Effector CD8-positive, alpha-beta T cell (primary cell): Measurements from ENCODE around the gene GMDS.

ENCODE experiments used
- DNase-seq: peaks from one replicate; lab custom pipeline; 2025; lab: John Stamatoyannopoulos, UW
- total RNA-seq, 4 experiments: gene quantifications; one replicate each; lab custom pipeline; 2026; lab: John Stamatoyannopoulos, UW

Gene GMDS
- total RNA-seq, result 5.3 to 17.0 (median 9.2) reads per million in 4 experiments

GRCh38 chr6:2245103-2245876 lies at the start of gene GMDS:
Gene GMDS (minus strand): TSS chr6:2245605.
- peak; percentile 70 for DNase-seq

- DNase-seq, result no peak
These were observed 40.1 kb upstream of the GMDS start for GRCh38 chr6:2285510-2285909.

- no peak for DNase-seq
These were observed 30.5 kb upstream of the GMDS start for GRCh38 chr6:2275892-2276242.

- DNase-seq, result no peak
These were observed 29.8 kb upstream of the GMDS start for GRCh38 chr6:2274981-2275891.

- DNase-seq, result no peak
These were observed 27.3 kb upstream of the GMDS start for GRCh38 chr6:2272696-2273095.

- no peak for DNase-seq
These were observed 24.6 kb upstream of the GMDS start for GRCh38 chr6:2270054-2270453.

GRCh38 chr6:2266841-2267240 lies 21.4 kb upstream of the GMDS start:
- no peak for DNase-seq

- no peak for DNase-seq
These were observed 20.8 kb upstream of the GMDS start for GRCh38 chr6:2266031-2266795.

GRCh38 chr6:2264932-2265331 lies 19.5 kb upstream of the GMDS start:
- DNase-seq, result no peak

GRCh38 chr6:2263896-2264295 lies 18.5 kb upstream of the GMDS start:
- no peak for DNase-seq

- no peak for DNase-seq
These were observed 14.2 kb upstream of the GMDS start for GRCh38 chr6:2259574-2259973.

- DNase-seq, result no peak
These were observed 13.6 kb upstream of the GMDS start for GRCh38 chr6:2259002-2259494.

- DNase-seq, result no peak
These were observed 12.7 kb upstream of the GMDS start for GRCh38 chr6:2258112-2258511.

- DNase-seq, result no peak
These were observed 12.0 kb upstream of the GMDS start for GRCh38 chr6:2257363-2257762.

GRCh38 chr6:2254747-2255146 lies 9.3 kb upstream of the GMDS start:
- DNase-seq, result no peak

GRCh38 chr6:2249126-2249525 lies 3.7 kb upstream of the GMDS start:
- no peak for DNase-seq

GRCh38 chr6:2247664-2248063 lies 2.3 kb upstream of the GMDS start:
- no peak for DNase-seq

GRCh38 chr6:2245877-2246863 lies 765 bp upstream of the GMDS start:
- DNase-seq, result peak; percentile 32

- DNase-seq, result no peak
These were observed 923 bp downstream of the GMDS start for GRCh38 chr6:2244261-2245102.

GRCh38 chr6:2242311-2242710 lies 3.1 kb downstream of the GMDS start:
- no peak for DNase-seq
